ENCODE data around the gene CD2. TPM values are rescaled to one million over a fixed set of nuclear protein-coding genes. Genes with fewer than 3 reads are reported as not detected.
A peak's percentile ranks its signal among the peaks of the same experiment; 100 is the strongest.

CD2 gene
- total and polyA plus RNA-seq, 2 of the 8 experiments (the other 6 are each of a cell fraction or from before 2014, with no cell fraction given) = not detected

DNA sequence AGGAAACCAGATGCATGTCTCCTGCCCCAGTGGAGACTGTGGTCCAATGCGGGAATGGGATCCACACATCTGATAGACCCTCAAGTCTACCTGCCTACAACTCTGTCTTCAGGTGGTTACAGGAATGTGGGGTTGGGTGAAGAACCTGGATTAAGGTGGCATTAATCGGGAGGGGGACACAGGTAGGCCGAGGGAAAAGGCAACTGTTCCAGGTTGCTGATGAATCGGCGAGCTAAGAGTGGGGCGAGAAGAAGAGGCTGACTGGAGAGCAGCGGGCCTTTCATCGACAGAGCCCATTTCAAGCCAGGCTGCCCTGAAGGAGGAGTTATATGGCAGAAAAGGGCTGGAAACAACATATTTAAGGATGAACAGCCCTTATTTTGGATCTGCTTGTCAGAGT, 836 bp downstream of the CD2 start:
- Histone ChIP-seq H3K27me3 (replicated peaks in 1 of 4; ENCODE audit: control insufficient read depth in 3 of 4, extremely low read depth in 1 of 4, insufficient read depth in 3 of 4, low read length in 3 of 4) (no peaks in the 10 kb centered on the region), H2BK15ac (ENCODE audit: low read length) (no peak overlapping the region), H3K4ac (replicated peaks; ENCODE audit: insufficient read length, low read depth, low read length) (no peak overlapping the region), H3K79me1 (ENCODE audit: low read depth, low read length) (no peaks in the 10 kb centered on the region), H2BK20ac (ENCODE audit: low read length) (0 out of 2 replicates have a peak overlapping the region, but pooled peaks have one; percentile 3), H4K20me1 (replicated peaks in 1 of 2; ENCODE audit: control insufficient read depth in 1 of 2, insufficient read depth in 2 of 2, low read length in 2 of 2) (no peaks in the 10 kb centered on the region), H3K18ac (ENCODE audit: extremely low read depth, low read length) (no peak overlapping the region), H4K8ac (ENCODE audit: extremely low read depth, insufficient read depth, low read length) (no peak overlapping the region), H3K36me3 (ENCODE audit: control insufficient read depth in 2 of 4, insufficient read depth in 4 of 4, low read length in 3 of 4) (no peaks in the 10 kb centered on the region), H3K23me2 (ENCODE audit: low read depth, low read length) (no peaks in the 10 kb centered on the region), H3K23ac (ENCODE audit: insufficient read length) (no peak overlapping the region), H2AFZ (ENCODE audit: low read length) (no peak overlapping the region), H3K4me3 (ENCODE audit: extremely low read depth in 1 of 4, insufficient read depth in 2 of 4, low read depth in 3 of 4, low read length in 4 of 4) (no peak overlapping the region), H3K79me2 (ENCODE audit: control insufficient read depth in 1 of 2, insufficient read depth in 2 of 2, low read length in 2 of 2) (no peaks in the 10 kb centered on the region), H3K56ac (replicated peaks; ENCODE audit: insufficient read length, low read depth, low read length) (no peak overlapping the region), H4K91ac (replicated peaks; ENCODE audit: insufficient read length, low read length) (no peak overlapping the region), H3K4me2 (ENCODE audit: insufficient read depth in 1 of 2, low read depth in 2 of 2, low read length in 2 of 2) (no peak overlapping the region), H2BK120ac (replicated peaks; ENCODE audit: low read depth, low read length) (no peak overlapping the region), H4K5ac (ENCODE audit: insufficient read length, low read depth, low read length) (no peak overlapping the region), H2AK5ac (ENCODE audit: low read depth, low read length) (no peak overlapping the region), H3K9ac (replicated peaks in 1 of 4; ENCODE audit: extremely low read depth in 1 of 4, low read depth in 3 of 4, low read length in 3 of 4) (no peak overlapping the region), H3K9me3 (ENCODE audit: insufficient read depth in 2 of 2, low read depth in 1 of 2, low read length in 1 of 2) (no peaks in the 10 kb centered on the region), H3K4me1 (replicated peaks in 1 of 4; ENCODE audit: control insufficient read depth in 3 of 4, insufficient read depth in 4 of 4, low read length in 3 of 4) (no peaks in the 10 kb centered on the region), H3K14ac (ENCODE audit: insufficient read length) (no peak overlapping the region), H2BK5ac (ENCODE audit: low read depth, low read length) (no peak overlapping the region), H2BK12ac (ENCODE audit: low read depth, low read length) (no peak overlapping the region), H3K27ac (ENCODE audit: low read depth, low read length) (no peak overlapping the region)
- 89% methylated on average over 7 of the region's 8 CpGs; no CpG with 5 or more reads in 1 of the 2 experiments for WGBS, 2 experiments (ENCODE audit: extremely low coverage in 1 of 2, insufficient coverage in 1 of 2, insufficient read length in 1 of 2, insufficient replicate concordance in 2 of 2, low coverage in 1 of 2, low lambda C conversion rate in 2 of 2, missing lambda C conversion rate in 1 of 2)
- ChIA-PET POLR2A (ENCODE audit: partially characterized antibody) (no interaction called here), CTCF (ENCODE audit: partially characterized antibody) (interaction anchor here (1.3 to 2.7 kb wide), 3 partner anchors 9 to 31 kb away, joined by 3 to 18 read pairs (median 4); no protein-coding TSS in a partner anchor)
- FAIRE-seq (no peak), DNase-seq (ENCODE audit: low read depth in 1 of 2, low spot score in 2 of 2) (no peak)

Measured in H1 (cell line).